Measurements from ENCODE around the gene NLRC3.
"Not testable (repeated sequence)": the region's sequence is repeated elsewhere in the genome, so short reads cannot be mapped to it uniquely, and the experiment has no call there.

The NLRC3 gene, protein sequence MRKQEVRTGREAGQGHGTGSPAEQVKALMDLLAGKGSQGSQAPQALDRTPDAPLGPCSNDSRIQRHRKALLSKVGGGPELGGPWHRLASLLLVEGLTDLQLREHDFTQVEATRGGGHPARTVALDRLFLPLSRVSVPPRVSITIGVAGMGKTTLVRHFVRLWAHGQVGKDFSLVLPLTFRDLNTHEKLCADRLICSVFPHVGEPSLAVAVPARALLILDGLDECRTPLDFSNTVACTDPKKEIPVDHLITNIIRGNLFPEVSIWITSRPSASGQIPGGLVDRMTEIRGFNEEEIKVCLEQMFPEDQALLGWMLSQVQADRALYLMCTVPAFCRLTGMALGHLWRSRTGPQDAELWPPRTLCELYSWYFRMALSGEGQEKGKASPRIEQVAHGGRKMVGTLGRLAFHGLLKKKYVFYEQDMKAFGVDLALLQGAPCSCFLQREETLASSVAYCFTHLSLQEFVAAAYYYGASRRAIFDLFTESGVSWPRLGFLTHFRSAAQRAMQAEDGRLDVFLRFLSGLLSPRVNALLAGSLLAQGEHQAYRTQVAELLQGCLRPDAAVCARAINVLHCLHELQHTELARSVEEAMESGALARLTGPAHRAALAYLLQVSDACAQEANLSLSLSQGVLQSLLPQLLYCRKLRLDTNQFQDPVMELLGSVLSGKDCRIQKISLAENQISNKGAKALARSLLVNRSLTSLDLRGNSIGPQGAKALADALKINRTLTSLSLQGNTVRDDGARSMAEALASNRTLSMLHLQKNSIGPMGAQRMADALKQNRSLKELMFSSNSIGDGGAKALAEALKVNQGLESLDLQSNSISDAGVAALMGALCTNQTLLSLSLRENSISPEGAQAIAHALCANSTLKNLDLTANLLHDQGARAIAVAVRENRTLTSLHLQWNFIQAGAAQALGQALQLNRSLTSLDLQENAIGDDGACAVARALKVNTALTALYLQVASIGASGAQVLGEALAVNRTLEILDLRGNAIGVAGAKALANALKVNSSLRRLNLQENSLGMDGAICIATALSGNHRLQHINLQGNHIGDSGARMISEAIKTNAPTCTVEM

DNA sequence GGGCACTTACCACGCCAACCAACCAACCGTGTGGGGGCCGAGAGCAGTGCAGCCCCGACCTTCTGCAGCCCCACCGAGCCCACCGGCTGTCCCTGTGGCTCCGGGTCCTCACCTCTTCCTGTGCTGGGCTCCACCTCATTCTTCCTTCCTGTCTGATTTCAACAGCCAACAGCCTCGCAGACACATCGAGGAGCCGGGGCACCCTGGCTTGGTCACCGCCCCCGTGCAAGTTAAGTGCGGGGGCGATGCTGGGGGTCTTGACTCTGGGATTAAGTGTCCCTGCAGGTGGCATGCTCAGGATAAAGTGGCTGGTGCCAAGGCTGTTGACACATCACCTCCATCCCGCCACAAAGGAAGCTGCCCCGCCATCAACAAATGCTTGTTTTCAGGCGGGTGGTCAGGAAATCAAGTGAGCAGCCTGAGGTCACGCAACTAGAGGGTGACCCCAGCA lies at the start of gene NLRC3:
NLRC3 (minus strand) TSS at position 102 of the 451 bp plus-strand sequence. CDS start 12,367 bp downstream, outside the sequence.
- no peak for DNase-seq

DNA sequence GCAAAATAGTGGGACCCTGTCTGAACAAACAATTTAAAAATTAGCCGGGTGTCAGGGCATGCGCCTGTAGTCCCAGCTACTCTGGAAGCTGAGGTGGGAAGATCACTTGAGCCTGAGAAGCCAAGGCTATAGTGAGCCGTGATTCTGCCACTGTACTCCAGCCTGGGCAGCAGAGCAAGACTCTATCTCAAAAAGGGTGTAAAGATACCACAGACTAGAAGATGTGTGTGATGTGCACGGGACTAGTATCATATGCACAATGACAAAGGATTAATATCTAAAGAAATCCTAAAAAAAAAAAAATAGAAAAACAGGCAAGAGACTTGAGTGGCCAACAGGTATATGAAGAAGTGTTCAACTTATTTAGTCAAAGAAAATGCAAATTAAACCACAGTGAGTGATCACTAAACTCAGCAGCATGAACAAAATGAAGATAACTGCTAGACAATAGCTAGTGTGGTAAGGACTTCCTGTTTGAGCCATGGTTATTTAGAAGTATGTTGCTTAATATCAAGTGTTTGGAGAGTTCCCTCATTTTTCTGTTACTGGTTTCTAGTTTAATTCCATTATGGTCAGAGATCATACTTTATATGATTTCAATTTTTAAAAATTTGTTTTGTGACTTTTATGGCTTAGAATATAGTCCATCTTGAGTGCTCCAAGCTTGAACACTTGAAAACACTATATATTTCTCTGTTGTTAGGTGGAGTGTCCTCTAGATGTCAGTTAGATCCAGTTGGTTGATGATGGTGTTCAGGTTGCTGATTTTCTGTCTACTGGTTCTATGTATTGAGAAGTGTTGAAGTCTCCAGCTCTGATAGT lies 48.9 kb upstream of the NLRC3 start:
- no peak for DNase-seq

DNA sequence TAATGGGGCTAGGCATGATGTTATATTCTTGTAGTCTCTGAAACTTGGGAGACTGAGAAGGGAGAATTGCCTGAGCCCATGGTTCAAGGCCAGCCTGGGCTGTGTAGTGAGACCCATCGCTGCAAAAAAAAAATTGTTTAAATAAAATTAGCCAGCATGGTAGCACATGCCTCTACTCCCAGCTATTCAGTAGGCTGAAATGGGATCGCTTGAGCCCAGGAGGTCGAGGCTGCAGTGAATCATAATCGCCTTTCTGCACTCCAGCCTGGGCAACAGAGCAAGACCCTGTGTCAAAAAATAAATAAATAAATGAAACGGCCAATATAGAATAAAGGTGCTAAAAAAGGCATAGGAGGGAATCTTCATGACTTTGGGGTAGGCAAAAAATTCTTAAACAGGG lies 48.1 kb upstream of the NLRC3 start:
- no peak for DNase-seq

DNA sequence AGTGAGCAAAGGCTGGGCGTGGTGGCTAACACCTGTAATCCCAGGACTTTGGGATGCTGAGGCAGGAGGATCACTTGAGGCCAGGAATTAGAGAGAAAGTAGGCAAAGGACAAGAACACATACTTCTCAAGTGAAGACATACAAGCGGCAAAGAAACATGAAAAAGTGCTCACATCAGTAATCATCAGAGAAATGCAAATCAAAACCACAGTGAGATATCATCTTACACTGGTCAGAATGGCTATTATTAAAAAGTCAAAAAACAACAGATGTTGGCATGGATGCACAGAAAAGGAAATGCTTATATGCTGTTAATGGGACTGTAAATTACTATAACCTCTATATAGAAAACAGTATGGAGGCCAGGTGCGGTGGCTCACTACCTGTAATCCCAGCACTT lies 46.4 kb upstream of the NLRC3 start:
- DNase-seq = no peak

DNA sequence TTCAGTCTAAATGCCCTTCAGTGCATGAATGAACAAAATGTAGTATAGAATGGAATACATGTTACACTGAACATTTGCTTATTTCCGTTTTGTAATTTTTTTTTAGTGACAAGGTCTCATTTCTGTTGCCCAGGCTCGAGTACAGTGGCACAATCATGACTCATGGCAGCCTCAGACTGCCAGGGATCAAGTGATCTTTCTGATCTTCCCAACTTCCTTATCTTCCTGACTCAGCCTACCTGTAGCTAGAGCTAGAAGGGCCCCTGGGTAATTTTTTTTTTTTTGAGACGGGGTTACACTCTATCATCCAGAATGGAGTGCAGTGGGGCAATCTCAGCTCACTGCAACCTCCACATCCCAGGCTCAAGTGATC lies 41.6 kb upstream of the NLRC3 start:
- no peak for DNase-seq

DNA sequence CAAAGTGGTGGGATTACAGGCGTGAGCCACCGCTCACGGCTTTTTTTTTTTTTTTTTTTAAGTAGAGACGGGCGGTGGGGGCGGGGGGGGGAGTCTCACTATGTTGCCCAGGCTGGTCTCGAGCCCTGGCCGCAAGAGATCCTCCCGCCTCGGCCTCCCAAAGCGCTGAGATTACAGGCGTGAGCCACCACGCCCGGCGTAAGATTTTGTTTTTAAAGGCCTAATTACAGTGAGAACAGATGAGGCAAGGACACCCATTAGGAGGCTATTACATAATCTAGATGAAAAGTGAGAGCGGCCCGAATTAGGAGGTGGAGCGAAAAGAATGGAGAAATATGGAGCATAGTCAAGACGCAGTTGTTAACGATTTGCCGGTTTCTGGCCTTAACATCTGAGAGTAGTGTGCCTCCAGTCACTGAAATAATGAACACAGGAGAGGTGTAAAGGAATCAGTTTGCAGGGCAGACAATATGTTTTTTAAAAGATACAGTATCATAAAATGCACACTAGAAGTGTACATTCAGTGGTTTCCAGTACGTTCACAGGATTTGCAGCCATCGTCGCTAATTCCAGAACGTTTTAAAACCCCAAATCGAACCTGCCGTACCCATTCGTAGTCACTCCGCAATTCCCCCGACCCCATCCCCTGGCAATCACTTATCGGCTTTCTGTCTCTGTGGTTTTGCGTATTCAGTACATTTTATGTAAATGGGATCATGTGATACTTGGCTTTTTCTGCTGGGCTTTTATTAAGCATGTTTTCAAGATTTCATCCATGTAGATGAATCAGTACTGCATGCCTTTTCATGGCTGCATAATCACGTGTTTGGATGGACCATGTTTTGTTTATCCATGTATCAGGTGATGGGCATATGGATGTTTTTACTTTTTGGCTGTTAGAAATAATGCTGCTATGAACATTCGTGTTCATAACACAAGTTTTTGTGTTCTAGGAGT lies 35.6 kb upstream of the NLRC3 start:
- no peak for DNase-seq

DNA sequence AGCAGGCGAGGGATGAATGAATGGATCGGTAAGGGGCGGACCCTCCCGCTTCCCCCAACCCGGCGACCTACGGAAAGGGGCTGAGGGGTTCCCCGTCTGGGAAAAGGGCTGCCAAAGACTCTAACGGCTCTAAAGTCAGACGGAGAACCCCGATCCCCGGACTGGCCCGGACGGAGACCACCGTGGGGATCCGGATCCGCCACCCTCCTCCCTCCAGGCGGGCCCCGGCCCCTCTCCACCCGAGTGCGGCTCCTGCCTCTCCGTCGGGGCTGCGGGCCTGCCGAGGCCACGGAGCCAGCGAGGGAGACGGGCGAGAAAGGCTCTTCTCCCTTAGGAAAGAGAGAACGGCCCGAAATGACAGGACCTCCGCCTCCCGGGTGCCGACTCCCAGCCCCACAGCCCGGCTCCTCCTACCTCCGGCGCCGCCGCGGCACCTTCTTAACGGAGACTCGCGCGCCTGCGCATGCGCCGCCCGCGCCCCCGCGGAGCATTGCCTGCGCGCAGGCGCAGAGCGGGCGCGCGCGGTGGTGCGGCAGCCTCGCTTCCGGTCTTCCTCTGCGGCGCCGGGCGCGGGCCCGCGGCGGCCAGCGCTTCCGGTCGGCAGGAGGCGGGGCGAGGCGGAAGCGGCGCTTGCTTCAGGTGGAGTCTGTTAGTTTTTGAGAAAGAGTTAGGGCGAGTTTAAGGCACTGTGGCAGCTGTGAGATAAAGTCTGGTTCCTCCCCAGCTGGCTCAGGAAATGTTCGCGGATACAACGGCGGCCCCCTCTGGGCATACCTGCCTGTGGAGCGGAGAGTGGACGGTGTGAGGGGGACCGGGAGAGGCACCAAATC lies 34.2 kb upstream of the NLRC3 start, which contains the start of gene SLX4:
SLX4 (minus strand) TSS at position 461 of the 830 bp plus-strand sequence. CDS start 2,642 bp downstream, outside the sequence.
- peak; percentile 93 for DNase-seq

DNA sequence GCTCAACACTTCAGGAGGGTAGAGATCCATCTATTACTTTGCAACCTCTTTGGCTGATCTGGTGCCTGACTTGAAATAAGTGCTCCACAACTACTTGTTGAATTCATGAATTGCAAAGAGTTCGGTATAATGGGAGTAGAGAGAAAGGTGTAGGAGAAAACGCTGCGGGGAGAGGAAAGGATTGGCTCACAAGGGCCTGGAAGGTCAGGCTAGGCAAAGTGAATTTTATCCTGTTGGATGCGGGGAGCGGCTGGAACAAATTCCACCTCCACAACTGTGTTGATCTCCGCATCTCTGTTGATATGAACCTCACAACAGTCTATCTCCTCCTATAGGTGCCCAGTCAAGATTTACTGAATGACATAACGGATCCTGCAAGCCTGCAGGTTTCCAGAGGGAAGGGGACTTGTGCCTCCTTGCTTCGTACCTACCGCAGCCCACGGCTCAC lies 33.5 kb upstream of the NLRC3 start:
- DNase-seq = no peak

DNA sequence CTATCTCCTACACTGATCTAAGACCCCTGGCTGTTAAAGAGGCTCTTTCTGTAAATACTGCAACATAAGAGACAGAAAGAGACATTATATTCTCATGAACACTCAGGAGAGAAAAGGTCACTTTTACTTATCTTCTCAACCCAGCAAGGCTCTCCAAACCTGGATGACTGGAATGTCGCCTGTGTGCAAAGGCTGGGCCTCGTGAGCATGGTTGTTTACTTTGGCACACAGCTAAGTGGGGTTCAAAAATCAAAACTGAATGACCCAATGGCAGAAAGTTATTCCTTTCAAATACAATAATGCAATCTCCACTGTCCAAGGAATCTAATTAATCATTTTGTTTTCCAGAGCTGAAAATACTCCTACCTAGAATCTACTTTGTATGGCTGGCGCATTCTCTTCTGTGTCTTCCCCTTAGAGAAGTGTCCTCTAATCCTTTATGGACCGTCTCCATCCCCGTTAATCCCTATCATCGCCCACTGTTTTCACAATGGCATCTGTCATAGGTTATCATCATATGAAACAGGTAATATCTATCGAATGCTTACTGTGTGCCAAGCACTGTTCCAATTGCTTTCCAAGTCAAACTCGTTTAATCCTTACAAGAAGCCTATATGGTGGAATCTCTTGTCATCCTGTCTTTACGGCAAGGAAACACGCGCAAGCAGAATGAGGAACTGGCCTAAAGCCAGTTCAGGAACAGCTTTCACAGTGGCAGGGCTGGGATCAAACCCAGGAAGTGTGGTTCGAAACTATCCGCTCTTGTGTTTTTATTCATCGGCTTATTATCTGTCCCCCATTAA lies 32.9 kb upstream of the NLRC3 start:
- no peak for DNase-seq

DNA sequence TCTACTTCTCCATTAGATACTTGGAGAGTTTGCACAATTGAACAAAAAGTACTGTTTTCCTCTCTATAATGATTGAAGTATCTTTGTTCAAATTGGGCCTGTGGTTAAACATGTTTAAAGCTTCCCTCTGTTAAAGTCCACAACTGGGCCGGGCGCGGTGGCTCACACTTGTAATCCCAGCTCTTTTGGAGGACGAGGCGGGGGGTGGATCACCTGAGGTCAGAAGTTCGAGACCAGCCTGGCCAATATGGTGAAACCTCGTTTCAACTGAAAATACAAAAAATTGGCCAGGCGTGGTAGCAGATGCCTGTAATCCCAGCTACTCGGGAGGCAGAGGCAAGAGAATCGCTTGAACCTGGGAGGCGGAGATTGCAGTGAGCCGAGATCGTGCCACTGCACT lies 31.8 kb upstream of the NLRC3 start:
- not testable (repeated sequence) for DNase-seq

DNA sequence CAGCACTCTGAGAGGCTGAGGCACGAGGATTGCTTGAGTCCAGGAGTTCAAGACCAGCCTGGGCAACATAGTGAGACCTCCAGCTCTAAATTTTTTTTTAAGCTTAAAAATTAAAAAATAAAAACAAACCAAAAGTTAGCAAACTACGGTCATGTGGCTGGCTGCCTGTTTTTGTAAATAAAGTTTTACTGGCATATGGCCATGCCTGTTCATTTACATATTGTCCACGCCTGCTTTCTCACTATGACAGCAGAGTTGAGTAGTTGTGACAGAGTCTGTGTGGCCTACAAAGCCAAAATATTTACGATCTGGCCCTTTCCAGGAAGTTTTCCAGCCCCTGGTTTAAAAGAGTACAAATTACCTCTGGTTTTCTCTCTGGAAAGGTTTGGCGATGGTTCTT lies 30.9 kb upstream of the NLRC3 start:
- DNase-seq = no peak

DNA sequence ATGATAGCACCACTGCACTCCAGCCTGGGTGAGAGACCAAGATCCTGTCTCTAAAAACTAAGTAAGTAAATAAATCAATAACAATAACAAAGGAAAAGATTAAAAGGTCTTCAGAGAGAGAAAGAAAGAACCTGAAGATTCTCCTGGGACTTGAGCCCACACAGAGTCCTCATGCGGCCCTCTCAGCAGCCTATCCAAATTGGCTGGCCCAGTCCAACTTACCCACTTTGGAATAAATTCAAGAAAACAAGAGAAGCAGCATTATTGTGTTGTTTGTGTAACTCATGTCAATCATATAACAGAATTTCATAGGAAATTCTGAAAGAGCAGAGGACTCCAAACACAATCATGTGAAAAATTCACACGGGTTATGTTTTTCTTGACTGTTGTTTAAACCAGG lies 30.4 kb upstream of the NLRC3 start:
- no peak for DNase-seq

DNA sequence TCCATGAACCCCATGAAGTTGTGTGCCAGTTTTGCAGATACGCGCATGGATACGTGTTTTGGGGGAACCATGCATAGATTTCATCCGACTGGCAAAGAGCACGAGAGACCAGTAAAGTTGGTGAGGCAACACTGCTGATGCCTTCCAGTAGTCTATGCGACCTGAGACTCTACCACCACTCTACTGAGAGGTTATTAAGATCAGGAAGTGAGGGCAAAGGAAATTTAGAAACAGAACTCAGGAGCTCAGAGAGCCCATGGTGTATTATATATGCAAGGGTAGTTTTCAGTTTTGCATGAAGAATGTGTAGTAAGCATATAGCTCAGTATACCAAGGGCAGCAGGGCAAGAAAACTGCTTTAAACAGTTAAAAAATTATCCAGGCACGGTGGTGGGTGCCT lies 30.0 kb upstream of the NLRC3 start:
- no peak for DNase-seq

DNA sequence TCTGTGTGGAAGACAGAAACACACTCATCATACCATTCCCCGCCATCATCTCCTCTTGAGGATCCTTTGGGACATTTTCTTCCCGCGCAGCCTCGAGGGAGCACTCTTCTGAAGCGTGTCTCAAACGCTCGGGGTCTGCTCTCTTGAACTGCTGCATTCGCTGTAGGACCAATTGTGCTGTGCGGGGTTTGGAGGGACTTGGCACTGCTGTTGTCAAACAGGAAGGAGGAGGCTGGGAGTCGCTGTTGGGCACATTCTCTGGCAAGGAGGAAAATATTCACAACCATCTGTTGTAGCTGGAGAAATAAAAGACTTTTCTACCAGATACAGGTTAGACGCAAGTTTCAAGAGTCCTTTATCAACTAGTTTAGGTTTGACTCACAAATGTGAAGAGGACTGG lies 29.2 kb upstream of the NLRC3 start:
- no peak for DNase-seq

DNA sequence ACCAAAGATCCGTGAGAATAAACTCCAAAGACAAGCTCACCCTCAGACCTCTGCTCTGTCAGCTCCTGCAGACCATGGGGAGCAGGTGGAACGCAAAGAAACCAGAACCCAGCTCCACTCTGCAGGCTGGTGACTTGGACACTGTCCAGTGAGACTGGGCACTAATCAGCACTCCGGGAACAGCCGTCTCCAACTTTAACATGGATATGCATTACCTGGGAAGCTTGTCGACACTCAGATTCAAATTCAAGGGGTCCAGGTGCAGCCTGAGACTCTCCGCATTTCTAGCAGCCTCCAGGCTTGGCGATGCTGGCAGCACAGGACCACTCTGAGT lies 25.1 kb upstream of the NLRC3 start:
- no peak for DNase-seq

DNA sequence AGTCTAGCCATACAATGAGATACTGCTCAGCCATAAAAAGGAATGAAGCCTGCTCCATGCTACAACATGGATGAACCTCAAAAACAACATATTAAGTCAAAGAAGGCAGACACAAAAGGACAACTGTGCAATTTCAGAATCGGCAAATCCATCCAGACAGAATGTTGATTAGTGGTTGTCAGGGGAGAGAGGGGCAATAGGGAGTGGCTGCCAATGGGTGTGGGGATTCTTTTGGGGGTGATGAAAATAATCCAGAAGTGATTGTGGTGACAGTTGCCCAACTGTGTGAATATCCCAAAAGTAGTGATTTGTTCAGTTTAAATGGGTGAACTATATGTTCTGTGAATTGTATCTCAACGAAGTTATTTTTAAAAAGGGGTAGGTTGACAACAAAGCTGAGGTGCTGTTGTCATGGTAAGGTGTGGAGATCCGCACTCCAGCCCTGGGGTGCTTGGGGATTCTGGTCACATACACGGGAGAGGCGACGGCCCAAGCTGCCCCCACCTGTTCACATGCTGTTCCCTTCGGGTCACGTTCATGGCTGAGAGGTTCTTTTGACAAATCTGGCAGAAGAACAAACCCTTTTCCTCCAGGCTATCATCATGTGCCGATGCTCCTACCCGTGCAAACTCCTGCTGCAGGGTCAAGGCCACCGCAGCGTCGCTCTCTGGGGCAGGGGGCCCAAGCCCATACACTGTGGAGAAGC lies 24.6 kb upstream of the NLRC3 start:
- no peak for DNase-seq

DNA sequence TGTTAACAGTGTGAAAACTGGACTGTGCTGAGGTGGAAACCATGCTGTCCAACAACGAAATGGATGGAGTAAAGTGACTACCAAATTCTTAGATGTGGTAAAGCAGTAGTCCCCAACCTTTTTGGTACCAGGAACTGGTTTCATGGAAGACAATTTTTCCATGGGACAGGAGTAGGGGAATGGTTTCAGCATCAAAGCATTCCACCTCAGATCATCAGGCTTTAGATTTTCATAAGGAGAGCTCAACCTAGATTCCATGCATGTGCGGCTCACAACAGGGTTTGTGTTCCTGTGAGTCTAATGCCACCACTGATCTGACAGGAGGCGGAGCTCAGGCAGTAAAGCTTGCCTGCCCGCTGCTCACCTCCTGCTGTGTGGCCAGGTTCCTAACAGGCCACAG lies 22.7 kb upstream of the NLRC3 start:
- DNase-seq = no peak

DNA sequence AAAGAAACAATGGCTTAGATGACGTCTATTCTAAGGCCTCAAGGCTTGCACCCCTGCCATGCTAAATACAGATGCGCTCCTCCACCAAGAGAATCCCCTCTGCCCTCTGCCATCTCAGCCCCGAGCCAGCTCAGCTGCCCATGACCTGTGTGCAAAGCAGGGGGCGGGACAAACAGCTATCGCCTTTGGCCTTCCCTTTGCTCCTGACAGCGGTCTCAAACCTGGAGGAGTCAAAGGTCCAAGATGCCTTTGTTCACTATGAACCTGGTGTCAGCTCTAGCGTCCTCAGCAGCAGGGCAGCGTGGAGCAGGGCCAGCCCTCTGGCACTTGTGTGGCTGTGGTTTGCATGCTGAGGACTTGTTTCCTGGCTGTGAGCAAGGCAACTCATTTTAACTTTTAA lies 21.9 kb upstream of the NLRC3 start:
- DNase-seq = no peak

DNA sequence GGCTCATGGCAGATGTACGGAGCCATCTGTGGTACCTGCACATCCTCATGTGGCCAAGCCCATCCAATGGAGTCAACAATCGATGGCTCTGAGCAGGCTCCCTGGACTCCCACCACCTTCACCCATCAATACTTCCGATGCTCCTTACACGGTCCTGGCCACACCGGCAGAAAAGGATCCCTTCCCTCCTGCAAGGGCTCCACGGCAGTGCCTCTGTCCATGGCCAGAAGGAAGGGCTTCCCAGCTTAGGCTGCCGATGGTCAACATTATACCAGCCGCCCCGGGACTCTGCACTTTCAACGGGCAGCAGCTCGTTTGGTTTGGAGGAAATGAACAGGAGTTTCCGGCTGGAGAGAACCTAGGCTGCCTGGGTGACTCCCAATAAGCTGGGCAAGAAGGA lies 21.0 kb upstream of the NLRC3 start:
- no peak for DNase-seq

All from NCI-H2081 (cell line).